GM18505 (cell line): ENCODE data around the gene KIAA1217.

Experiments used
- ATAC-seq: cut with Tn5 transposase; IDR thresholded peaks from one replicate; pipeline ENCODE4 v1.9.1; 2021; ENCODE audit not compliant: unreplicated experiment
- POLR2A ChIP-seq: IDR thresholded peaks from 4 replicates; pipeline ENCODE4 v1.6.1; 2011; ENCODE audit warnings: borderline replicate concordance; ENCODE audit not compliant: insufficient read depth, insufficient read length; ENCODE audit errors: extremely low read depth

The KIAA1217 gene

GRCh38 chr10:24214762-24215161 lies 5.8 kb downstream of the KIAA1217 start:
- no peak for TF ChIP-seq POLR2A
- ATAC-seq = no peak

GRCh38 chr10:24215196-24215595 lies 6.3 kb downstream of the KIAA1217 start:
- TF ChIP-seq POLR2A = no peak
- no peak for ATAC-seq

- no peak for TF ChIP-seq POLR2A
- ATAC-seq = no peak
Observed at GRCh38 chr10:24215603-24216002, 6.7 kb downstream of the KIAA1217 start.

DNA sequence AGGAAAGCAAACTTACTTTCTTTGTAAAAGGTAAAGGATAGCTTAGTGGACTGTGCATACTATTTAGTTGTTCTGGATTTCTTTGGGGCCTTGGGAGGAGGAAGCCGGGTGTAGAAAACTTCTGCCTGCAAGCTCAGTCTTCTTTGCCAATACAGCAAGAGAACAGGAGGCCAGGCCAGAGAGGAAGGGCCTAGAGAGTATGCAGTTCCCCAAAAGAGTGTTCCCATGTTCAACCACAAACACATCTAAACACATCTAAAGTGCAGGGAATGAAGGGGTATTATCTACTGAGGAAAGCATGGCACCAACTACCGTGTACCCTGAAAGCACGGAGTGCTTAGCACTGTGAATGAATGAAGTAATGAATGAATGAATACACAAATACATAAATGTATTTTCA lies 11.0 kb downstream of the KIAA1217 start:
- no peak for ATAC-seq
- TF ChIP-seq POLR2A = no peak

DNA sequence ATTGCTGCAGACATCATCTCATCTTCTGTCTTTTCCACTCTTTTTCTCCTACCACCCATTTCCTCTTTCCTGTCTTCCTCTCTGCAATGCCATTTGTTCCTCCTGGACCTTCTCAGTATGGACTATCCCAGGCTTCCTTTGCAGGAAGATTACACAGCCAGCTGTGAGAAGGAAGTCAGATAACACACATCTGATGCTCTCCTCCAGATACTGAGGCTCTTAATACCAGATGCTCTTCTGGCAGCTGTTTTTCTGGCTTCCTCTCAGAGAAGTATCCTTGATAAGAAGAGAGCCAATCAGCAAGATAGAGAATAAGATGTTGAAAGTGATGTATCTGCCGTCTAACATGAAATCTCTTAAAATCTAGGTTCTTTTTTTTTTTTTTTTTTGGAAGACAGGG lies 14.4 kb downstream of the KIAA1217 start:
- TF ChIP-seq POLR2A = no peak

DNA sequence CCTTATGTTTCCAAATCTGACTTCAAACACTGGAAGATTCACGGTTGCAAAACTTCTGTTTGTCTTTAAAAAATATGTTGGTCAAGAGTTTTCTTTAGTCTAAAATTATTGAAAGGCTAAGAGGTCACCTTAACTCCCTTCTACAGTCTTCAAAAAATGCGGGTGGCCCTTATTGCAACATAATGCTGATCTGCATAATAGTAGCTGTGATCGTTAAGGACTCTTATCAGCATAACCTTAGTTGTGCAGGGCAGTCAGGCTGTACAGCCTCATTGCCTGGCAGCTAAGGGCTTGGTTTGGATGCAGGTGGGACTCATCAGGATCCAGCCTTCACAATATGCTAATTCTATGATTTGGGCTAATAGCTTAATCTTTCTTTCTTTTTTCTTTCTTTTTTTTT lies 15.0 kb downstream of the KIAA1217 start:
- TF ChIP-seq POLR2A = no peak
- no peak for ATAC-seq

More for the DNA sequence above, 14.4 kb downstream of the KIAA1217 start:
- no peak for ATAC-seq

GRCh38 chr10:24228642-24229041 lies 19.7 kb downstream of the KIAA1217 start:
- no peak for ATAC-seq
- no peak for TF ChIP-seq POLR2A

DNA sequence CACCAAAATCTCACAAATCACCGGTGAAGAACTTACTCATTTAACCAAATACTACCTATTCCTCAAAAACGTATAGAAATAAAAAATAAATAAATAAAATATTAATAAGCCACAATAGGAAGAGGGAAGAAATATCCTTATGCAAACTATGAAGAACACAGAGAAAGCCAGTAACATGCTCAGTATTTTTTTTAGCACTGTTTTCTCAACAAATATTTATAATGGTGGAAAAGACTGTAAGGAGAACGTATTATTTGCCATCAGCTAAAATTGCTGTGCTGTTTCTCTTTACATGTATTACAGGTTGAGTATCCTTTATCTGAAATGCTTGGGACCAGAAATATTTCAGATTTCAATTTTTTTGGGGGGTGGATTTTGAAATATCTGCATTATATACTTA lies 21.0 kb downstream of the KIAA1217 start:
- TF ChIP-seq POLR2A = no peak
- no peak for ATAC-seq

DNA sequence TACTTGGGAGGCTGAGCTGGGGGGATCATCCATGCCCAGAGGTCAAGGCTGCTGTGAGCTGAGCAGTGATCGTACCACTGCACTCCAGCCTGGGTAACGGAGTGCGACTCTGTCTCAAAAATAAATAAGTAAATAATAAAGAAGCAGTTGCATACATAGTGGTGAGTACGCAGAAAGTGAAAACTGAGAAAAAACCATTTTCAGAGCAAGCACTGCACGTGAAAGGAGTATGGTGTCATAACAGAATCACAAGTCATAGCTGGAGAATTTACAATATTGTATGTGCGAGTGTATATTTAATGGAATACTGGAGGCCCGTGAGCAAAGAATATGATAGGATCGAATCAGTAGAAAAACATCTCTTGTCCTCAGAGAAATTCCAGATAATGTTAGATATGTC lies 22.3 kb downstream of the KIAA1217 start:
- ATAC-seq = no peak
- TF ChIP-seq POLR2A = no peak

GRCh38 chr10:24234784-24235183 lies 25.8 kb downstream of the KIAA1217 start:
- ATAC-seq = no peak
- TF ChIP-seq POLR2A = no peak

DNA sequence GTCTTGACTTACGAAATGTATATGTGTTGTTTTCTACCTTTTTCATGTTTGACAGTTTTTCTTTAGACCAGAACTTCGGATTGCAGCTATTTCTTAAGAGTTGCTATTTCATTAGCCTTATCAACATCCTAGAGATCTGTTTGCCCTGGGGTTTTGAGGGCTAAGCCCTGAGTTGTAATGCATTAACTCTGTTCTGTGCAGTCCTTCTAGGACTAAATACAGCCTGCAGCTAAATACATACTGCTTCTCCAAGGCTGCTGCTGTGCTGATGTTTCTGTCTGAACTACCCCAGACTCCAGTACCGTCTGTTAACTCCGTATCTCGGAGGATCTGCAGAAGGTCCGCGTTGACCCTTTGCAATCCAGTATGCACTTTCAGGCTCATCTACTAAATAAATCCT lies 26.5 kb downstream of the KIAA1217 start:
- no peak for TF ChIP-seq POLR2A
- ATAC-seq = no peak

DNA sequence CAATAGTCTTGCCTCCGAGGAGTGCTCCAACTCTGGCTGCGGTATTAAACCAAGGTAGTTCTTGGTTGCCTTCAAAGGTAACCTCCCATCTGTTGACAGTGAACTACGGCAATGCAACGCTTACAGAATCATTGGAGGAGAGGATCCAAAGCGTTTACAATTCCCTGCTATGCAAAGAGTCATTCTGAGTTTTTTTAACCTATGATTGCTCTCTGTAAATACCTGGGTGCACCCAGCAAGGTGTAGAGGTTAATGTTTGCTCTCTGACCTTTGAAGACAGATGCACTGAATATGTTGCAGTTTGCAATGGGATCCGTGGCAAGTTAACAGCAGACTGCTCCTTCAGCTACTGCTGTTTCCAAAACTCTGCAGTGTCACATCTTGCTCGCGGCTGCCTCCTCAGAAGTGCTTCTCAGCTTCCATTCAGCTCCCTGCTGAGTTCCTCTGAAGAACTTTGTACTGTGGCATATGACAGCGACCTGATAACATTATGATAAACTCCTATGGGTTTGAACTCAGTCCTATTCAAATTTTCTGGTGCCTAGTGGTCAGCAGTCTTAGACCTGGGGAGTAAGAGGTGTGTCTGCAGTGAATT lies 29.0 kb downstream of the KIAA1217 start:
- TF ChIP-seq POLR2A = no peak
- no peak for ATAC-seq

- TF ChIP-seq POLR2A = no peak
- no peak for ATAC-seq
Observed at GRCh38 chr10:24238519-24239247, 29.7 kb downstream of the KIAA1217 start.

DNA sequence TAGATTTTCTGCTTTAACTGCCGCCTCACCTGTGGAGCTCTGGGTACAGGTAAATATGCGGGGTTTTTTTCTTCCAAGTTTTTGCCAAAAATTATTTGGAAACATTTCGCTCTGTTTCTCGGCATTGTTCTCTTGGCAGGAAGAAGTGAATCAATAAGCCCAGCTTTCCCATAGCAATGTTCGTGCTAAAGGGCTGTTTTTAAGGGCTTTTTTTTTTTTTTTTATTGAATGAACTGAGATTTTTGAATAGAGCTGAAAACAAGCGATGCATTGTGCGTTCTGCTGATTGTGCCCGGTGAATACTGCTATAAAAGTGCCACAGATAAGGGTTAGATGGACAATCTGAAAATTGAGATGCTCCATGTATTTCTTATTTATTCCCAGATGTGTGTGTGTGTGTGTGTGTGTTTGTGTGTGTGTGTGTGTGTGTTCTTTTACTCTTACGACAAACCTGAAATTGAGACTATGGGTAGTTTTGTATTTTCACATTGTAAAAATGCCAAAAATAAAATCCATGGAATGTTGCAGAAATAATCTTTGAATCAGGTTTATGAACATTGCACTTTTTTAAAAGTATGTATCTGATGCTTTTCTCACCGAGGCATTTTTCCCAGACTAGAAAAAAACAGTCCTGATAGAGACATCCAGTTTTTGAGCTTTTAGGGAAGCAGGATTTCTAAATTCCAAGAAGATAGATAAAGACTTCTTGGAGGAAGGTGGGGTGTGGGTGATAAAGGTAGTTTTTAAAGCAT lies 30.5 kb downstream of the KIAA1217 start:
- ATAC-seq = no peak
- TF ChIP-seq POLR2A = no peak
